GM04504 (cell line): Measurements from ENCODE around the gene IGDCC3.

Source experiments
- DNase-seq: peaks from one replicate; pipeline ENCODE4 v3.0.0-alpha.2; 2012; ENCODE audit warnings: low read depth

The IGDCC3 gene

GRCh38 chr15:65388306-65389080 is 10.7 kb upstream of the IGDCC3 start:
- DNase-seq = no peak

GRCh38 chr15:65386886-65387285 is 9.1 kb upstream of the IGDCC3 start:
- no peak for DNase-seq

- DNase-seq = no peak
Measured at GRCh38 chr15:65386376-65386775, 8.6 kb upstream of the IGDCC3 start.

GRCh38 chr15:65385870-65386258 is 8.1 kb upstream of the IGDCC3 start:
- DNase-seq = no peak

- peak; percentile 46 for DNase-seq
Measured at GRCh38 chr15:65384895-65385869, 7.4 kb upstream of the IGDCC3 start.

GRCh38 chr15:65384505-65384894 is 6.7 kb upstream of the IGDCC3 start:
- DNase-seq = no peak

GRCh38 chr15:65383991-65384390 is 6.2 kb upstream of the IGDCC3 start:
- DNase-seq = no peak

- no peak for DNase-seq
Measured at GRCh38 chr15:65383456-65383855, 5.7 kb upstream of the IGDCC3 start.

GRCh38 chr15:65382921-65383320 is 5.1 kb upstream of the IGDCC3 start:
- no peak for DNase-seq

GRCh38 chr15:65382146-65382491 is 4.3 kb upstream of the IGDCC3 start:
- DNase-seq = no peak

- no peak for DNase-seq
Measured at GRCh38 chr15:65381445-65382145, 3.8 kb upstream of the IGDCC3 start.

GRCh38 chr15:65379986-65380385 is 2.2 kb upstream of the IGDCC3 start:
- no peak for DNase-seq

- no peak for DNase-seq
Measured at GRCh38 chr15:65377105-65377975, 462 bp downstream of the IGDCC3 start.

- DNase-seq = no peak
Measured at GRCh38 chr15:65376767-65377104, 1.1 kb downstream of the IGDCC3 start.

- no peak for DNase-seq
Measured at GRCh38 chr15:65375871-65376607, 1.8 kb downstream of the IGDCC3 start.

- no peak for DNase-seq
Measured at GRCh38 chr15:65374821-65375401, 2.9 kb downstream of the IGDCC3 start.

- DNase-seq = no peak
Measured at GRCh38 chr15:65374334-65374733, 3.5 kb downstream of the IGDCC3 start.

- no peak for DNase-seq
Measured at GRCh38 chr15:65373163-65373651, 4.6 kb downstream of the IGDCC3 start.

GRCh38 chr15:65372787-65373067 is 5.1 kb downstream of the IGDCC3 start:
- no peak for DNase-seq

GRCh38 chr15:65371976-65372786 is 5.6 kb downstream of the IGDCC3 start:
- no peak for DNase-seq
